ENCODE measurements around the gene TIGD1.

TIGD1 gene

DNA sequence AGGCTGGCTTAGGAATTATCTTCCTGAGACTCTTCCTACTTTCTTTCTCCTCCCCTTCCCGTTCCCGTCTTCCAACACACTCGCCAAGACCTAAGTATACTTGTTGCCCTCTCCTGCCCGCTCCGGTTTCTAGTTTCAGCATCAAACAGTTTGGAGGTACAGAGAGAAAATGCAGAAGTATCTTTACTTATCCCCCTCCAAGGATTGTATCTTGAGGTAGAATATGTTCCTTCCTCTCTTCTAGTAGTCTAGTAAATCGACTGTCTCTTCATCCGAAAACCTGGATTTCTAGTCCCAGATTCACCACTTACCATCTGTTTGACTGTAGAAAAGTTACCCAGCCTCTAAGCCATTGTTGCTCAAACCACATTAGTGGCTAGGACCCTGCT, 887 bp upstream of the TIGD1 start:
- Histone ChIP-seq H3K9ac (ENCODE audit: low read depth, low read length) (peak overlapping the region; percentile 95), H3K4me1 (ENCODE audit: insufficient read depth, low read length) (no peaks in the 10 kb centered on the region; the same call in 1 of the 2 replicates), H3K36me3 (ENCODE audit: insufficient read depth, low read length) (peaks cover 7% of the 10 kb centered on the region), H3K9me3 (ENCODE audit: control insufficient read depth, insufficient read depth, low read length) (no peaks in the 10 kb centered on the region)

DNA sequence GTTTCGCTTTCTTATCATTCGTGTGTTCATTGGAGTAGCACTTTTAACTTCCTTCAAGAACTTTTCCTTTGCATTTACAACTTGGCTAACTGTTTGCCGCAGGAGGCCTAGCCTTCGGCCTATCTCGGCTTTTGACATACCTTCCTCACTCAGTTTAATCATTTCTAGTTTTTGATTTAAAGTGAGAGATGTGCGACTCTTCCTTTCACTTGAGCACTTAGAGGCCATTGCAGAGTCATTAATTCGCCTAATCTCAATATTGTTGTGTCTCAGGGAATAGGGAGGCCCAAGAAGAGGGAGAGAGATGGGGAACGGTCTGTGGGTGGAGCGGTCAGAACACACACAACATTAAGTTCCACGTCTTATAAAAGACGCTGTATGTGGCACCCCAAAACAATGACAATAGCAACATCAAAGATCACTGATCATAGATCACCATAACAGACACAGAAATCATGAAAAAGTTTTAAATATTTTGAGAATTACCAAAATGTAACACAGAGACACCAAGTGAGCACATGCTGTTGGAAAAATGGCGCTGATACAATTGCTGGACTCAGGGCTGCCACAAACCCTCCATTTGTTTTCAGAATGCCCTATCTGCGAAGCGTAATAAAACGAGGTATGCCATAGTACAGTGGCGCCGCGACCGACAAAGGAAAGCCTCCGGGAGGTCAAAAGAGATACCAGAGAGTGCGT, 553 bp downstream of the TIGD1 start:
- Histone ChIP-seq H3K9ac (ENCODE audit: low read depth, low read length) (peak overlapping the region; percentile 95), H3K4me1 (ENCODE audit: insufficient read depth, low read length) (no peaks in the 10 kb centered on the region; the same call in 1 of the 2 replicates), H3K9me3 (ENCODE audit: control insufficient read depth, insufficient read depth, low read length) (no peaks in the 10 kb centered on the region), H3K36me3 (ENCODE audit: insufficient read depth, low read length) (peaks cover 7% of the 10 kb centered on the region)

DNA sequence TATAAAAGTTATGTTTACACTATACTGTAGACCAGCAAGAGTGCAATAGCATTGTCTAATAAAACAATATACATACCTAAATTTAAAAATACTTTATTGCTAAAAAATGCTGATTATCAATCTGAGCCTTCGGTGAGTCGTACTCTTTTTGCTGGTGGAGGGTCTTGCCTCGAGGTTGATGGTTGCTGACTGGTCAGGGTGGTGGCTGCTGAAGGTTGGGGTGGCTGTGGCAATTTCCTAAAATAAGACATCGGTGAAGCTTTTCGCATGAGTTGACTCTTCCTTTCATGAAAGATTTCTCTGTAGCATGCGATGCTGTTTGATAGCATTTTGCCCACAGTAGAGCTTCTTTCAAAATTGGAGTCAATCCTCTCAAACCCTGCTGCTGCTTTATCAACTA, 2.4 kb downstream of the TIGD1 start:
- Histone ChIP-seq H3K9me3 (ENCODE audit: control insufficient read depth, insufficient read depth, low read length) (no peaks in the 10 kb centered on the region), H3K9ac (ENCODE audit: low read depth, low read length) (no peak overlapping the region), H3K36me3 (ENCODE audit: insufficient read depth, low read length) (peaks cover 7% of the 10 kb centered on the region), H3K4me1 (ENCODE audit: insufficient read depth, low read length) (no peaks in the 10 kb centered on the region; the same call in 1 of the 2 replicates)

DNA sequence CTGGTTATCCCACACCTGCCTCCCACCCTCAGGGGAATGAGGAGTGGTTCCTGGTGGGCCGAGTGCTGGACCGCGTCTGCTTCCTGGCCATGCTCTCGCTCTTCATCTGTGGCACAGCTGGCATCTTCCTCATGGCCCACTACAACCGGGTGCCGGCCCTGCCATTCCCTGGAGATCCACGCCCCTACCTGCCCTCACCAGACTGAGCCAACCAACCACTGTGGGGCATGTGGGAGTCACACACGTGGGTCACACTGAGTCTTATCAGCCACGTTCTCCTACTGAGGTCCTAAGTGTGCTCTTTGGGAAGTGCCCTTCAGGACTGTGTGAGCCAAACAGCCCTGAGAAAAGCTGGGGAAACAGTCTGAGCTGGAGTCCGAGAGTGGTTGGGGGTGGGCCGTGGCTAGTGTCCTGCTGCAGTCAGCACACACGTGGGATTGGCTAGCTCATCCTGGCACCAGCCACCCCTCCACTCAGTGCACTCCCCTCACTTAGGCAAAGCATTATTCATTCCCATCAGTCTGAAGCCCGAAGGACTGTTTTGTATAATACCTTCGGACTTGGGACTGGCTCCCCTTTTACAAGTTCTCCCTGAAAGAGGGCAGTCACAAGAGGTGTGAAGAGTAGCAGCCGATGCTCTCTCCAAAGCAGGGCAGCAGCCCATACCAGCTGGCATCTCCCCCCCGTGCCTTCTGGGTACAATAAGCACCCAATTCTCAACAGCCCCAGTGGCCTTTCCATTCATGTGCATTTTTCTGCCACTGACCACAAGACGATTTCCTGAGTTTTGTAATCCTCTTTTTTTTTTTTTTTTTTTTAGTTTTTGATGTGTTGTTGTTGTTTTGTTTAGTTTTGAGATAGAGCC, 4.6 kb downstream of the TIGD1 start:
- H3K4me1 ChIP-seq (ENCODE audit: insufficient read depth, low read length) = no peaks in the 10 kb centered on the region
- H3K9ac ChIP-seq (ENCODE audit: low read depth, low read length) = no peak overlapping the region
- H3K36me3 ChIP-seq (ENCODE audit: insufficient read depth, low read length) = peaks cover 2% of the 10 kb centered on the region; the same call in 1 of the 2 replicates
- H3K9me3 ChIP-seq (ENCODE audit: control insufficient read depth, insufficient read depth, low read length) = no peaks in the 10 kb centered on the region

DNA sequence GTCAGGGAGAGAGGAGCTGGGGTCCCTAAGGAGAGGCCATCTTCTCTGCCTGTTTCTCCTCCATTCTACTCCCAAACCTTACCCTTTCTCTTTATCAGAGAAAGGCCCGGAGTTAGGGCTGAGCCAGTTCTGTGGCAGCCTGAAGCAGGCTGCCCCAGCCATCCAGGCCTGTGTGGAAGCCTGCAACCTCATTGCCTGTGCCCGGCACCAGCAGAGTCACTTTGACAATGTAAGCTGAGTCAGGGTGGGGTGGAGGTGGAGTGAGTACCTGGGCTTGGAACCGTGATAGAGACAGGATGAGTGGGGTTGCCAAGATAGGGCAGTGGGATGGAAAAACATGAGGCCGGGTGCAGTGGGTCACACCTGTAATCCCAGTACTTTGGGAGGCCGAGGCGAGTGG, 5.7 kb downstream of the TIGD1 start:
- H3K9ac ChIP-seq (ENCODE audit: low read depth, low read length) = no peak overlapping the region
- peaks cover 2% of the 10 kb centered on the region; the same call in 1 of the 2 replicates for H3K36me3 ChIP-seq (ENCODE audit: insufficient read depth, low read length)
- H3K4me1 ChIP-seq (ENCODE audit: insufficient read depth, low read length) = peaks cover 2% of the 10 kb centered on the region; the same call in 1 of the 2 replicates
- H3K9me3 ChIP-seq (ENCODE audit: control insufficient read depth, insufficient read depth, low read length) = no peaks in the 10 kb centered on the region

DNA sequence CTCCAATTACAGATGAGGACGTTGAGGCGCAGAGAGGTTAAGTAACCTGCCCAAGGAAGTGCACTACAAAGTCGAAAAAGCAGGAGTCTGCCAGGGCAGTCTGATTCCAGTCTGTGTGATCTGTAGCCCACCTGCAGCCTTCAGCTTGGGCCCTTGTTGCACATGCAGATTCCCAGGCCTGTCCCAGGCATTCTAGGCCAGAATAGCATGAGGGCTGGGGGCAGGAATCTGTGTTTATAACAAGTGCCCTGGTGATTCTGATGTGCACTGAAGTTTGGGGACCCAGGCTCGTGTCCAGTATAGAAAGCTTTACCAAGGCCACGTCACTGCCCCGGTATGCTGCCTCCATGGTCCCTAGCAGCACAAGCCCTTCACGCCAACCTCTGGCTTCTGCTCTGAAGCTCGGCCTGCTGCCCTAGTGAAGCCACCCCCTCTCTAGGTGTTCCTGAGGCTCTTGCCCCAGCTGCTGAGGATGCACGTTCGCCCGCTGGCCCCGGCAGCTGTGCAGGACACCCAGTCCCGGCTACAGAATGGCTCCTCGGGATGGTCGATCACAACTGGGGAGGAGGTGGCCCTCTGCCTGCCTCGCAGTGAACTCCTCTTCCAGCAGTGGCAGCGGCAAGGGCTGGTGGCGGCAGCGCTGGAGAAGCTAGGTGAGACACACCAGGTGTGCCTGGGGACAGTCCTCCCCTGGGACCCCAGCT, 6.3 kb downstream of the TIGD1 start:
- Histone ChIP-seq H3K9ac (ENCODE audit: low read depth, low read length) (no peak overlapping the region), H3K4me1 (ENCODE audit: insufficient read depth, low read length) (peaks cover 8% of the 10 kb centered on the region; the same call in 1 of the 2 replicates), H3K9me3 (ENCODE audit: control insufficient read depth, insufficient read depth, low read length) (no peaks in the 10 kb centered on the region), H3K36me3 (ENCODE audit: insufficient read depth, low read length) (peaks cover 2% of the 10 kb centered on the region; the same call in 1 of the 2 replicates)

DNA sequence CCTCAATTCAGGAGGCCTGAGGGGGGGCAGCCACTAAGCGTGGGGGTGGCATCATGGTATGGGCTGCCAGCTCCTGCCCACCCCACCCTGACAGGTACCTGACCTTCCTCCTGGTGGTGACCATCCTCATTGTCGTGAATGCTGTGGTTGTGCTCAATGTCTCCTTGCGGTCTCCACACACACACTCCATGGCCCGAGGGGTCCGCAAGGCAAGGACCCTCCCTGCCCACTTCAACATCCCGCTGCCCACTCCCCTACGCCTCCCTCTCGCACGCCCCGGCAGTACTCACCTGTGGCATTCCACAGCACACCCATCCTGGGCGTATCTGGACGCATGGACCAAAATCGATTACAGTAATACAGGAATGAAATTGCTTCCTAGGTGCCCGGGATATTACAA, 6.9 kb downstream of the TIGD1 start:
- Histone ChIP-seq H3K9ac (ENCODE audit: low read depth, low read length) (no peak overlapping the region), H3K4me1 (ENCODE audit: insufficient read depth, low read length) (peaks cover 9% of the 10 kb centered on the region; the same call in 1 of the 2 replicates), H3K36me3 (ENCODE audit: insufficient read depth, low read length) (peaks cover 1% of the 10 kb centered on the region; the same call in 1 of the 2 replicates), H3K9me3 (ENCODE audit: control insufficient read depth, insufficient read depth, low read length) (no peaks in the 10 kb centered on the region)

DNA sequence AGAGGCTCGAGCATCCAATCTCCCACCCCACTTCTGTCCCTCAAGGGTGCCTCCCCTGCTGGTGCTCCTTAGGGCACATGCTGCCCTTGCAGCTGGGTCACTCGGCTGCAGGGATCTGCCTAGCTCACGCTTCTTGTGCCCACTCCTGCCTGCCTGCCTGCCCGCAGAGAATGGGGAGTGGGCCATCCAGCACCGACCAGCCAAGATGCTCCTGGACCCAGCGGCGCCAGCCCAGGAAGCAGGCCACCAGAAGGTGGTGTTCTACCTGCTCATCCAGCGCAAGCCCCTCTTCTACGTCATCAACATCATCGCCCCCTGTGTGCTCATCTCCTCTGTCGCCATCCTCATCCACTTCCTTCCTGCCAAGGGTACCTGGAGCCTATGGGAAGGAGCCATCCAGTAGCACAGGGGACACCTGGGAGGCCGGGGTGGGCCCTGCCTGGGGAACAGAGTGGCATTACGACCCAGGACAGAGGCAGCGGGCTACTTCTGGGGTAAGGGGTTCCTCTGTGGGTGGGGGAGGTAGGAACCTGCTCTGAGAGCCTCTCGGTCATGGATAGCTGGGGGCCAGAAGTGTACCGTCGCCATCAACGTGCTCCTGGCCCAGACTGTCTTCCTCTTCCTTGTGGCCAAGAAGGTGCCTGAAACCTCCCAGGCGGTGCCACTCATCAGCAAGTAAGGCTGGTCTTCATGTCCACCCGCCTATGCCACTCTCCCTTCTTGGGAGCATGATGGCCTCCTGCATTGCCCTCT, 7.5 kb downstream of the TIGD1 start:
- H3K36me3 ChIP-seq (ENCODE audit: insufficient read depth, low read length) = no peaks in the 10 kb centered on the region; the same call in 1 of the 2 replicates
- no peak overlapping the region for H3K9ac ChIP-seq (ENCODE audit: low read depth, low read length)
- peaks cover 9% of the 10 kb centered on the region; the same call in 1 of the 2 replicates for H3K4me1 ChIP-seq (ENCODE audit: insufficient read depth, low read length)
- H3K9me3 ChIP-seq (ENCODE audit: control insufficient read depth, insufficient read depth, low read length) = no peaks in the 10 kb centered on the region

DNA sequence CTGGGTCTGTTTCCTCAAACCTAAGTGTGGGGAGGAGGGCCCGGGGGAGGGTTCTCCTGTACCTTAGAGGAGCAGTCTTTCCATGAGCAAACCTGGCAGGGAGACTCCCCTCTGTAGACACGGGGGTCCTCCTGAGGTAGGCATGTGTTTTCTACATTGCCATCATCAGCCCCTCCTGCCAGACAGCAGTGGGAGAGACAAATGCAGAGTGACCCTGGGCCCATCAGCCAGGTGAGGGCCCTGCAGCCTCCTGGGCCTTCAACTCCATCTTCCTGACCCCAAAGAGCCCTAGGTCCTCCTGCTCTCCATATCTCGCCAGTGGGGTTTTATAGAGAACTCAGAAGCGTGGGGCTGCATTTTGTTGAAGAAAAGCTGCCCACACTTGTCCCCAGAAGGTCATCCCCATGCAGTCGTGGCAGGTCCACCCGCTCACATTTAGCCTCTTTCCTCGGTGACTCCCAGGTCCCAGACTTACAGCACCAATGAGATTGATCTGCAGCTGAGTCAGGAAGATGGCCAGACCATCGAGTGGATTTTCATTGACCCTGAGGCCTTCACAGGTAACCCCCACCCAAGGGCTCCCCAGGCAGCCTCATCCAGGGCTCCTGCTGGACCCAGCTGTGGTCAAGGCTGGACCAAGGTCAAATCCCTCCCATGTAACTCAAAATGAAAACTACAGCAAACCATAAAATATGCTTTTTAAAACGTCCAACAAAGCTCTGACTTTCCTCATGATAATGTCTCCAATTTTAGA, 8.2 kb downstream of the TIGD1 start:
- Histone ChIP-seq H3K4me1 (ENCODE audit: insufficient read depth, low read length) (peaks cover 9% of the 10 kb centered on the region; the same call in 1 of the 2 replicates), H3K9ac (ENCODE audit: low read depth, low read length) (no peak overlapping the region), H3K36me3 (ENCODE audit: insufficient read depth, low read length) (no peaks in the 10 kb centered on the region), H3K9me3 (ENCODE audit: control insufficient read depth, insufficient read depth, low read length) (no peaks in the 10 kb centered on the region)

DNA sequence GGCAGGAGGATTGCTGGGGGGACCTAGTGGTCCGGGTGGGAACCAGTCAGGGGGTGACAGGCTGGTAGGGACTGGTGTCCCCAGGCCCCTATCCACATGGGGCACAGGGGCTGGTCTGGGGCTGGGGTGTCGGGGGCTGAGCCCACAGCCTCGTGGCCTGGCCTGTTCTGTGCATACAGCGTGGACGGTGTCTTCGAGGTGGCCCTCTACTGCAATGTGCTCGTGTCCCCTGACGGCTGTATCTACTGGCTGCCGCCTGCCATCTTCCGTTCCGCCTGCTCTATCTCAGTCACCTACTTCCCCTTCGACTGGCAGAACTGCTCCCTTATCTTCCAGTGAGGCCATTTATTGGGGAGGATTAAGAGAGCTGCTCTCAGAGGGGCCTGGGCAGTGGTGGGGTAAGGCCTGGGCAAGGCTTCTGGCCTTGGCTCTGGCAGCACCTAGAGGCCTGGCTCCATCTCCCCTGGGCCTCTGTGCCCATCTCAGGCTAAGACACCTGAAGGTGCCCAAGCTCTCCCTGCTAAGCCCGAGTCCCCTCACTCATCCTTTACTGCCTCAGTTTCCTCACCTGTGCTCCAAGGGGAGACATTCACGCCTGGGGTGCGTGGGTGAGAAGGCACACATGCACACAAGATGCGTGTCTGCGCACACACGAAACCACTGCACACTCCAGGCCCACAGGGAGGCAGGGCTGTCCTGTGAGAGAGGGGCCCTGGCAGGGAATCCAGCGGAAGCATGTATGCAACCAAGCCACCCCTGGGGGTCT, 9.0 kb downstream of the TIGD1 start:
- no peaks in the 10 kb centered on the region for H3K36me3 ChIP-seq (ENCODE audit: insufficient read depth, low read length)
- H3K9me3 ChIP-seq (ENCODE audit: control insufficient read depth, insufficient read depth, low read length) = no peaks in the 10 kb centered on the region
- H3K9ac ChIP-seq (ENCODE audit: low read depth, low read length) = no peak overlapping the region
- peaks cover 9% of the 10 kb centered on the region; the same call in 1 of the 2 replicates for H3K4me1 ChIP-seq (ENCODE audit: insufficient read depth, low read length)

DNA sequence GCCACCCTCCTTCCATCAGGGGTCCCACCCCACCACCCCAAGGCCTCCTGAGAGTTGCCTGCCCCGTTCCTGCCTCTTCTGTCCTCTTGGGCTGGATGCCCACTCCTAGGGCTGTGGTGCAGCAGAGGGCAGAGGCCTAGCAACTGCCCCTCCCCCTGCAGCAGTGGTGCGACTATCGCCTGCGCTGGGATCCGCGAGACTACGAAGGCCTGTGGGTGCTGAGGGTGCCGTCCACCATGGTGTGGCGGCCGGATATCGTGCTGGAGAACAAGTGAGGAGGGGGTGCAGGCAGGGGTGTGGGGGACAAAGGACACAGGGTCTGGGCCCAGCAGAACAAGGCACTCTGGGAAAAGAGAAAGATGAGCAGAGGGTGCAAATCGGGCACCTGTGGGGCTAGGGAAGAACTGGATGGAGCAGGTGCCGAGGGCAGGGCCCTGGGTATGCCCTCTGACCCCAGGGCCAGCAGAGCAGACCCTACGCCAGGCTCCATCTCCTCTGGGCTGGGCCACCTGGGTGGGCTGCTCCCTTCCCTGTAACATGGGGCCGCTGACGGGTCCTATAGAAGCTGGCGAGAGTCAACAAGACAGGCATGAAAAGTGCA, 9.8 kb downstream of the TIGD1 start:
- Histone ChIP-seq H3K9ac (ENCODE audit: low read depth, low read length) (no peak overlapping the region), H3K36me3 (ENCODE audit: insufficient read depth, low read length) (no peaks in the 10 kb centered on the region), H3K9me3 (ENCODE audit: control insufficient read depth, insufficient read depth, low read length) (no peaks in the 10 kb centered on the region), H3K4me1 (ENCODE audit: insufficient read depth, low read length) (peaks cover 9% of the 10 kb centered on the region; the same call in 1 of the 2 replicates)
